NCI-H1930 (cell line): Measurements from ENCODE around the gene C17orf107.
A peak's percentile ranks its signal among the peaks of the same experiment; 100 is the strongest.
"Not testable (repeated sequence)": the region's sequence is repeated elsewhere in the genome, so short reads cannot be mapped to it uniquely, and the experiment has no call there.

Experiments used
- DNase-seq, 2 experiments: peaks; one replicate each; lab custom pipeline; 2025; lab: John Stamatoyannopoulos, UW

Gene C17orf107

DNA sequence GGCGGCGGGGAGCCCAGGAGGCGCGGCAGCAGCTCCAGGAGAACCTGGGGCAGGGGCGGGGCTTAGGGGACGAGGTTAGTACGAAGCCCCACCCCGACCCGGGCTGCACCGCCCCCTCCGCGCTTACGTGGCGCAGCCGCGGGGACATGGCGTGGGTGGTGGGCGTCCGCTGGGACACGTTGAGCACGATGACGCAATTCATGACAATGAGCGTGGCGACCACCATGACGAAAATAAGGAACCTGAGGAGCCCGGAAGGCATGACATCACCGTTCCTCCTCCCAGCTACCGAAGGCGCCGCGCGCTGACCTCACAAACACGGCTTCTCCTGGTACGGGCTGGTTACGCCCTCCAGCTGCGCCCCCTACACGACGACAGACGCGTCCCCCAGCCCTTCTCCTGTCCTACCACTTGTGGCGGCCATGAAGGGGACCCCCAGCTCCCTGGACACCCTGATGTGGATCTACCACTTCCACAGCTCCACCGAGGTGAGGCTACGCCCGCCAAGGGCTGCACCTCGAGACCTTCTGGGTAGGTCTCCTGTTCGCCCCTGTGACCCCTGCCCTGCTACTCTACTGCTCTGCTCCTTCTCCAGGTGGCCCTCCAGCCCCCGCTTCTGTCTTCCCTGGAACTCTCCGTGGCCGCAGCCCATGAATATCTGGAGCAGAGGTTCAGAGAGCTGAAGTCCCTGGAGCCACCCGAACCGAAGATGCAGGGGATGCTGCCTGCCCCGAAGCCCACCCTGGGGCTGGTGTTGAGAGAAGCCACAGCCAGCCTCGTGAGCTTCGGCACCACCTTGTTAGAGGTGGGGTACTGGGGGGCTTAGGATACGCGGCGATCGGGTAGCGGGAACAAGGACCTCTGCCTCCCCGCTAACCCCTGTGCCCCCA, at the start of gene C17orf107:
Gene C17orf107 (plus strand): TSS at position 196 of the 890 bp plus-strand sequence. CDS start 227 bp downstream, at position 423.
- DNase-seq, result peak; percentile 79 to 86

- no peak for DNase-seq
These were observed 49.1 kb upstream of the C17orf107 start for GRCh38 chr17:4850246-4850645.

- DNase-seq, result no peak
These were observed 48.3 kb upstream of the C17orf107 start for GRCh38 chr17:4851084-4851483.

DNA sequence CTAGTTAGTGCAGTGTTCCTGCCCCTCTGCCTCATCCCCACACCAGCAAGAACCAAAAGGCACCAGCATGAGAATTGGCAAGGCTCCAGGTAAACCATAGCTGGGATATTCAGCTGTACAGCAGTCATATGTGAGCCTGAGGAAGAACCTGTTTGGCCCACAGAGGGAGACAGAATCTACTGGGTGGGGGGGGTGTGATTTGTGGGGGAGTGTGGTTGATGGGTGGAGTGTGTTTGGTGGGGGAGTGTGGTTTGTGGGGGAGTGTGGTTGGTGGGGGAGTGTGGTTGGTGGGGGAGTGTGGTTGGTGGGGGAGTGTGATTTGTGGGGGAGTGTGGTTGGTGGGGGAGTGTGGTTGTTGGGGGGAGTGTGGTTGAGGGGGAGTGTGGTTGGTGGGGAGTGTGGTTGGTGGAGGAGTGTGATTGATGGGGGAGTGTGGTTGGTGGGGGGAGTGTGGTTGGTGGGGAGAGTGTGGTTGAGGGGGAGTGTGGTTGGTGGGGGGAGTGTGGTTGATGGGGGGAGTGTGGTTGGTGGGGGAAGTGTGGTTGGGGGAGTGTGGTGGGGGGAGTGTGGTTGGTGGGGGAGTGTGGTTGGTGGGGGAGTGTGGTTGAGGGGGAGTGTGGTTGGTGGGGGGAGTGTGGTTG, 46.6 kb upstream of the C17orf107 start:
- no peak for DNase-seq

GRCh38 chr17:4853208-4853671, 46.1 kb upstream of the C17orf107 start:
- no peak for DNase-seq

DNA sequence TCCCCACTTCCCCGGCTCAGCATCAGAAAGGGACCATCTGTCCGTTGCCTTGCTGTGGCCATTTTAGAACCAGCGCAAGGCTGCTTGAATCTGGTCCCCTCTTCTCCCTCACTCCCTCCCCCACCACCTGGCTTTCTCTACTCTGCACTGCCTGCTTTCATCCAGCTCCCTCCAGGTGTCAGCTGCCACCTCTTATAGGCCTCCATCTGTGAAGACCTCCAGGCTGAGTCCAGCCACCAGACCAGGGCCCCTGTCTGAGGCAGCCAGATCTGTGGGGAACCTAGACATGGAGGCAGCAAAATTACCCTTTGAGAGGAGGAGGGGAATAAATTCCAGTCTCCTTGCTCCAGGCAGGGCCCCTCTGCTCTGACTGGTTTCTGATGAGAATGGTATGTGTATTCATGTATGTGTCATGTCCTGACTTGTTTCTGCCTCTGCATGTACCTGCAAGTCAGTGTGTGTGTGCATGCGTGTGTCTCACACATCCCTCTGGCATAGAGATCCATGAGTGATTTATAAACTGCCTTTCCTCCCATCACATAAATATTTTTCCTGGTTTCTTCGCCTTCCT, 45.1 kb upstream of the C17orf107 start:
- no peak for DNase-seq

GRCh38 chr17:4856271-4856936, 42.9 kb upstream of the C17orf107 start:
- DNase-seq, result no peak

DNA sequence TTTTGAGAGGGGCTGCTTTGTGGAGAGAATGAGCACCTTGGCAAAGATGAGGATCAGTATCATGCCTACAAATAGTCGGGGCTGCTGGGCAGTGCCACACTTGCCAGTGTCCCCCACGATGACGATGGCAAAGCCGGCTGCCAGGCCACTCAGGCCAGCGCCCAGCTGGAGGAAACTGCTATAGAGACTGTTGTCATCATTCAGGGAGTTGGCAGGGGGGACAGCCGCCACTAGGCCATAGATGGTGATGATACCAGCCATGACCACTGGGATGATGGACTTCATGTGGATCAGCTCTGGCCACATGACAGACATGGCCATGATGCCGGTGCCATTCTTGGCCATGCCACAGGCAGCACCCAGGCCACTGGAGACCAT, 42.4 kb upstream of the C17orf107 start:
- DNase-seq, result no peak

GRCh38 chr17:4857347-4857746, 42.0 kb upstream of the C17orf107 start:
- DNase-seq, result not testable (repeated sequence)

GRCh38 chr17:4858068-4858881, 41.1 kb upstream of the C17orf107 start:
- no peak for DNase-seq

- DNase-seq, result no peak
These were observed 40.5 kb upstream of the C17orf107 start for GRCh38 chr17:4858882-4859260.

GRCh38 chr17:4859816-4860625, 39.3 kb upstream of the C17orf107 start:
- no peak for DNase-seq

DNA sequence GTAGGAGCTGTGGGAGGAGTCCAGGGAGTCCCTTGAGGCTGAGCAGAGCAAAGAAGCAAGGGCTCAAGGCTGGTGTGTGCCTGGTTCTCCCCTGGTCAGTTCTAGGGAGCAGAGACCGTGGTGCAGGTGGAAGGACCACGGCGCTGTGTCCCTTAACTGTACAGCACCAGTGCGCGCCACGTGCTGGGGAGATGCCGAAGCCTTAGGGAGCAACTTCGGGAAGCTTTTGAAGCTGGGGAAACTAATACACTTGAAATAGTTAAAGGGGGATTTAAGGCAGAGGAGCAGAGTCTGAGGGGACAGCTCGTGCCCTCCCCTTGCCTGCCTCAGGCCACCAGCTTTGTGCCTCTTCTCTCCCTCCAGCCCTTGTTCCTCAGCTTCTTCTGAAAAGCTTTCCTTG, 38.7 kb upstream of the C17orf107 start:
- DNase-seq, result no peak

DNA sequence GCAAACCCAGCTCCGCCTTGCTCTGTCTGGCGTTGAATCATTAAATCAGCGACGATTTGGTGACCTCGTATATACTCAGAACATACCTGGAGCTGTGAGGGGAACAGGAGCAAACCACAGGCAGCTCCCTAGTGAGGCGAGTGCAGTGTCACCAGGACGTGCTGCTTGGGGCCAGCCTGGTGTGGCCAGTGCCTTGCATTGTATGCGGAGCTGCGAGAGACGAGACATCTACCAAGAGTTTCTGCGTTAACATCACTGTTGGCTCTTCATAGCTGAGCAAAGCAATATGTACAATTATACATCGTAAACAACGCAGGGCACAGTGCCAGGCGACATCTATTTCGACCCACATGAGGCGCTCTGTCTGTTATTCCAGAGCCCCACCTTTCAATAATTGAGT, 38.3 kb upstream of the C17orf107 start:
- no peak for DNase-seq

DNA sequence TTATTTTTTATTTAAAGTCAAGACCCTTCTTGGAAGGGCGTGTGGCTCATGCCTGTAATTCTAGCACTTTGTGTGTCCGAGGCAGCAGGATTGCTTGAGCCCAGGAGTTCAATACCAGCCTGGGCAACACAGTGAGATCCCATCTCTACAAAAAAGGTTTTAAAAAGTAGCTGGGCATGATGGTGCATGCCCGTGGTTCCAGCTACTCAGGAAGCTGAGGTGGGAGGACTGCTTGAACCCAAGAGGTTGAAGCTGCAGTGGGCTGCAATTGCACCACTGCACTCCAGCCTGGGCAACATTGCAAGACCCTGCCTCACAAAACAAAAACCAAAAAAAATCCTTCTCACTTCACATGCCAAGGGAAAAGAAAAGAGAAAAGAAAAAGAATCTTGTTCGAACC, 36.6 kb upstream of the C17orf107 start:
- DNase-seq, result no peak

DNA sequence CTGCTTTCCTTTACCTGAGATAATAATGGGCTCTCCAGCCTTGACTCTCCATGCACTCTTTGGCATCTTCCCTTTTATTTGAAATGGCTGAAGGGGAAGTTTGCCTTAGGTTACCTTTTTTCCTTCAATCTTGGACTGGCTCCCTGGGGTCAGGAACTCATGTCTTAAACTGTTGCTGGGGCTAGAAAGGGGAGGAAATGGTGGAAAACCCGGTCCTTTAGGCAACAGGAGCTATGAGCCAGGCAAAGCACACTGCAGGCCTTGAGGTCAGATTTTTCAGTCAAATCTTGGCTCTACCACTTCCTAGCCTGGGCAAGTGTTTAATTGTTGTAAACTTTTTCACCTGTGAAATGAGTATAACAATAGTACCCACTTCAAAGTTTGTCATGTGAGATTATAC, 36.0 kb upstream of the C17orf107 start:
- no peak for DNase-seq

- not testable (repeated sequence) for DNase-seq
These were observed 31.8 kb upstream of the C17orf107 start for GRCh38 chr17:4867535-4867934.

- DNase-seq, result not testable (repeated sequence)
These were observed 30.0 kb upstream of the C17orf107 start for GRCh38 chr17:4869058-4869998.

- DNase-seq, result no peak
These were observed 28.5 kb upstream of the C17orf107 start for GRCh38 chr17:4870855-4871254.
